Astrocyte (in vitro differentiated cells and primary cell): ENCODE data around the gene OR56A3.

ENCODE experiments used
- CTCF ChIP-seq: IDR thresholded peaks from 2 replicates; pipeline ENCODE4 v1.5.1; 2011; ENCODE audit warnings: low read depth, mild to moderate bottlenecking, inconsistent platforms, low read length, moderate library complexity; ENCODE audit not compliant: insufficient read depth
- EZH2 ChIP-seq: IDR thresholded peaks from 2 replicates; pipeline ENCODE4 v1.6.1; 2012; ENCODE audit warnings: mild to moderate bottlenecking, low read length, inconsistent platforms; ENCODE audit not compliant: insufficient read depth

GRCh38 chr11:5967708-5968107 lies 25.7 kb downstream of the OR56A3 start:
- TF ChIP-seq CTCF (no peak), EZH2 (no peak)
